ENCODE measurements around the gene SMAD7.

SMAD7 gene

GRCh38 chr18:48929941-48930713 lies 20.6 kb downstream of the SMAD7 start:
- peak; percentile 74 for DNase-seq

DNA sequence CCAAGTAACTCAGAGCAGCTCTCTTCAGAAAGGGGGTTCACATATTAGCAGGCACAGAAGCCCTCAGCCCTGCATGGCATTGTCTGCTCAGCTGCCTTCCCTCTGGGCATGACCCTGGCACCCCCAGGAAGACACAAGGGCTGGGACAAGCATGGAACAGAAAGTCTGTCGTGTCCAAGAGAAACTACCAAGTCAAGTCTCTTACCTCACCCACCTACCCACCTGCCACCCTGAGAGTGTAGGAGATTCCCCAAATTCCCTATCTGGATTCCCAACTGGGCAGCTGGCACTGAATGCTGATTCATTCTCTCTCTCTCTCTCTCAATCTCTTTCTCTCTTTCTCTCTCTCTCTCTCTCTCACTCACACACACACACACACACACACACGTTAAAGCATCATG lies 21.6 kb downstream of the SMAD7 start:
- DNase-seq = no peak

GRCh38 chr18:48928787-48929186 lies 22.0 kb downstream of the SMAD7 start:
- peak; percentile 36 for DNase-seq

DNA sequence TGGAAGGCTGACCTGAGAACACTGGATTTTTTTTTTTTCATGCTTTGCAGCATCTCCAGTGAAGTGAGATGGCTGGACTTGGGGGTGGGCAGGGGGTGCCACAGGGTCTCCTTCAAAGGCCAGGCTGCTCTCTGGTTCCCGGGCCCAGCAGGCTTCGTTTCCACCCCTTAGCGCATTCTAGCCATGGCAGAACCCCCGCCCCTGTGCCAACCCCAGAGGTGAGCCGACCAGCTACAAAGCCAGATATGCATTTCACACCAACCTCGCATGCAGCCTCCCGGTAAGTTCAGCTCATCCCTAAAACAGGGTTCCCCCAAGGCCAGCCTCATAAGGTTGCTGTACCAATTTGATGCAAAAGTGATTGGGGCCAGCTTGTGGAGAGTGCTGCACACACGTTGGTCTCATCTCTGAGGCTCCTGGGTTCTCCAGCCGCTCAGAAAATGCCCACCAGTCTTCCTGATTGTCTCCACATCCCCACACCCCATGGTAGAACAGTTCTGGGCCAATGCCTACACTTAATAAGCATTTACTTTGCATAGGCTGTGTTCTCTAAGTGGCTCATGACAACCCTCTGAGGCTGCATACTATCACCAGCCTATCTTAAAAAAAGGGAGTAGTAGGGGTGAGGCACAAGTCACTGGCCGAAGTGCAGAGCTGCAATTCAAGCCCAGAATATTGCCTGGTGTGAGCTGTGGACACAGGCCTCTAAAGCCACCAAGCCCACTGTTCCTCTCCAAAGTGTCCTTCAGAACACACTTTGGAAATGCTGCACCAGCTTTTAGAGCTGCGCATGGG lies 23.3 kb downstream of the SMAD7 start:
- no peak for DNase-seq

- no peak for DNase-seq
Measured at GRCh38 chr18:48926420-48926857, 24.3 kb downstream of the SMAD7 start.

DNA sequence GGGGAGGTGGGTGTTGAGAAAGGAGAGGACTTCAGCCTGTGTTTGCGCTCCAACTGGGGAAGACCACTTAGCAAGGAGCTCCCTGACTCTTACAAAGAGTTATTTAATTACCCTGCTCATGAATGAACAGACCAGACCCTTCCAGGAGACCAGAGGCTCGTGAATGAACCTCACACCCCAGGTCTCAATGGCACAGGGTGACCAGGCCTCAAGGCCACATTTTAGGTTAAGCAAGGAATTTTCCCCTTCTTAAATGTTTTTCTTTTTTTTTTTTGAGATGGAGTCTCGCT lies 25.3 kb downstream of the SMAD7 start:
- no peak for DNase-seq

DNA sequence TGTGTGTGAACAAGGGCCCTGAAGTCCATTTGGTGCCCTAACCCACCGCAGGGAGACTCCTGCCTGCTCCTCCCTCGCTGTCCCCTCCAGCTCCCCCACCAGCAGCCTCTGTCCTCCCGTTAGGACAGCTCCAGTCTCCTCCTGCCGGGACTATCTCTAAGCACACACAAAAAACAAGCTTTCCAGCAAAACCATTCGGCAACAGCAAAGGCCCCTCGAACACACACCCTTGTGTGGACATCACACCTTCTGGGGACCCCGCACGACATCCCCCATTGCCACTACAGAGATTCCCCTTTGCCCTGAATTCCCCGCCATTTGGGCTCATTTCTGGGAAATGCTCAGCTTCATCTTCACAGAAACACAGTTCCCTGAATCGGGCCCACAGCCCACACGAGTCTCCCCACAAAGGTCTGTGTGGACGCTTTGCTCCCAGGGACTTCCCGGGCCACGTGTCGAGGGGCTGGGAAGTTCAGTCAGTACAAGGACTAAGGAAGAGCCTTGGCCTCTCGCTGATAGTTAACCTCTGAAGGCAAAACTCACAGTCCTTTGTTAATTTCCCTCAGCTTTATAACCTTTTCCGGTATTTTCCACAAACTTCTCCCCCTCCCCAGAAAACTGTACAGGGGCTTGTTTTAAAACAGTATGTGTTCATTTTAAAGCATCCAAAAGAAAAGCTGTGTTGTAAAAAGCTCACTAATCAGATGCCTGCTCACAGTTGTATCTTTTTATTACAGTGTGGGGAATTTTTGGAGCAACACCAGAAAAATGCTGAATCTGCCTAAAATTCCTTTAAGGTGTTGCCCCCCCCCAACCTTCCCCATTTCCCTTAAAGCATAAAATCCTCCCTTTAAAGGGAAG lies 25.9 kb downstream of the SMAD7 start:
- no peak for DNase-seq

- peak; percentile 83 for DNase-seq
Measured at GRCh38 chr18:48923746-48924629, 26.8 kb downstream of the SMAD7 start.

DNA sequence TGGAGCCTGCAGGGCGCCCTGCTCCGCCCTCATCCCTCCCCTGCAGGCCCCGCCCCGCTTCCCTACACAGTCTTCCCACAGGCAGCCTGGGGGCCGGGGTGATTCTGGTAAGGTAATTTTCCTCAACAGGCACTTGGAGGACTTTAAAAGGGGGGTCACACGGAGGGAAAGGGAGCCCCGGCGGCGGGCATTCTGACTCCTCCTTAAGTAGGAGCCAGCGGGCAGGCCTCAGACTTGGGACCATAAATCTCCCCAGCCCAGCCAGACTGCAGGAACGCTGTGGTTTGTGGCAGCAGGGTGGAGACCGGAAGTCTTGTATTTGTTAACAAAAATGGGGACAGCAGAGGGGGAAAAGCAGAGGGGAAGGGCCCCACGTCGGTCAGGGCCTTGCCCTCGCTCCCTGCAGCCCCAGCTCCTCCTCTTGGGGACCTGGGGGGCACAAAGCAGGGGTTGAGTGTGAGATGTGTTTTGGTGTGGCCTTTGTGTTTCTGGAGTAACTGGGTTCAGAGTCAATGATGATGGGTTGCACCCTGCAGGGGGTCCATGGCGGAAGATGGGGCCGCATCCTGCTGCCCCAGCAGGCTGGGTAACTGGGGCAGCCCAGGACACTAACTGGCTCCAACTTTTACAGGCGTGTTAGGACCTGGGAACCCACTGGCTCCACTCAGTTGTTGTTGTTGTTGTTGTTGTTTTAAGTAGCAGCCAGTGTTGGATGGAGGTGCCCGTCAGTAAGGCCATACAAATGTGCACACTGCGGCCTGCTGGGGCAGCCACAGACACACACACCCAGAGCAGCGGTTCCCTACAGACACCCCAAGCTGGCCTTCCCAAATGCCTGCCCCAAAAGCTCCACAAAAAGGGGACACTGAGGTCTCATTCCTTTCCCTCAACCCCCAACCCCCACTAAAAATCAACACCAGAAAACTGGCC lies 27.7 kb downstream of the SMAD7 start:
- peak; percentile 96 for DNase-seq

- no peak for DNase-seq
Measured at GRCh38 chr18:48922226-48922800, 28.5 kb downstream of the SMAD7 start.

- DNase-seq = no peak
Measured at GRCh38 chr18:48921305-48922225, 29.2 kb downstream of the SMAD7 start.

DNA sequence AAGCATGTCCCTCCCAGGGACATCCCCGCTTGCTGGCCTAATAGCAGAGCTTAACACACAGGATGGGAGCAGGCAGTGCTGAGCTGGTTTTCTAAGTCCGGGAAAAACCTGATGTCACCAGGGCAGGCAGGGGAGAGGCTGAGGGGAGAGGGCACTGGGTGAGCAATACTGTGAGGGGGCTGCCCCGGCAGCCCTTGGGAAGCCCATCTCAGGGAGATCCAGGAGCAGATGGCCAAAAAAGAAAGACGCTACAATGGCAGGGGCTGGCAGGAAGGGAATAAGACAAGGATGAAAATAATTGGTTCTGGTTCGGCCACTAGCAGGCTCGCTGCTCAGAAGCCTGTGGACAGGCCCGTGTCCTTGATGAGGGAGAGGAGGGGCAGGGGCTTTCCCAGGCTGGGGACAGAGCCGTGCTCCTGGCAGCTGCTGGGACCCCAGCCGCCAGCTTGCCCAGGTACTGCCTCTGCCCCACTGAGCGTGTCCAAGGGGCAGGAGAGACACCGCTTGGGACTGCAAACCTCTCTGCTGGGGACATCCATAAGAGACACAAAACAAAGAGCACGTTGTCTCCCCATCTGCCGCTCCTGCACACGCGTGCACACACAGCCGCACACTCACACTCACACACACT lies 30.2 kb downstream of the SMAD7 start:
- no peak for DNase-seq

- no peak for DNase-seq
Measured at GRCh38 chr18:48919547-48919946, 31.2 kb downstream of the SMAD7 start.

- DNase-seq = no peak
Measured at GRCh38 chr18:48918660-48919456, 31.9 kb downstream of the SMAD7 start.

DNA sequence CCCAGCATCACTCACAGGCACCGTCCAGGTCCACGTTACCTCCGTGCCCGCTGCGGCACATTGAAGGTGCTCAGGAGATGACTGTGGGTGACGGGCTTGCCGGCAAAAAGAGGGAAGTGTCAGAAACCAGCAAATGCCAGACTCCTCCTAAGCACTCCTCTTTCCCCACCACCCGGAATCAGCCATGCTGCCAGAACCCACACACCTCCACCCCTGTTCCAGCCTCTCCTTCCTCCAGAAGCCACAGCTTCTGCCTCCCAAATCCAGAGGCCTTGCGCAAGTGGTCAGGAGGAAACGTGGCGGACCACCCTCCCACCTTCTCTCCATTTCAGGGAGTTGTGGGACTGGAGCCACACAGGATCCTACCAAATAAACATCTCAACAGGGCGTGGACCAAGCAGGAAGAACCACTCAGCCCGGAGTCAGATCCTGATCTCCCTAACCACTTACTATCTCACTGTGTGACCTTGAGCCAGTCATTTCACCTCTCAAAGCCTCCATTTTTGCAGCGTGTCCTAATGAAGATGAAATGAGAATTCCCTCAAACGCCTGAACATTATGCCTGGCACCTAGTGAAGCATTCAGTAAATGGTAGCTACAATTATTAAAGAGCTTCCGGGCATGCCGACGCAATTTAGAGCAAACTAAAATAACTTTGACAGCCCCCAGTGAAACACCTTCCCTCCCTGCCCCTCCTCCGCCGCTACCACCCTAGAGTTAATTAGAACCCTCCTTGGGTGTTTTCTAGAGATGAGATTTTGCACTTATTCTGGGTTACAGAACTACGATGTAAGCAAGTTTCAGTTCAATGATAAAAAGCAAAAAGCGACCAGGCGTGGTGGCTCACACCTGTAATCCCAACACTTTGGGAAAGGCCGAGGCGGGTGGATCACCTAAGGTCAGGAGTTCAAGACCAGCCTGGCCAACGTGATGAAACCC lies 32.9 kb downstream of the SMAD7 start:
- no peak for DNase-seq

- DNase-seq = peak; percentile 58
Measured at GRCh38 chr18:48915626-48916425, 34.9 kb downstream of the SMAD7 start.
